Activated naive CD8-positive, alpha-beta T cell (primary cell): ENCODE measurements around the gene TAX1BP1.

Experiments
- H3K27ac Mint-ChIP-seq: one replicate; pipeline ENCODE4 v1.8.0; 2021; ENCODE audit warnings: mixed read lengths
- H3K27me3 Mint-ChIP-seq: one replicate; pipeline ENCODE4 v1.8.0; 2021; ENCODE audit warnings: mixed read lengths
- H3K36me3 Mint-ChIP-seq: one replicate; pipeline ENCODE4 v1.8.0; 2021; ENCODE audit warnings: mixed read lengths
- H3K4me1 Mint-ChIP-seq: one replicate; pipeline ENCODE4 v1.8.0; 2021; ENCODE audit warnings: low read depth, mixed read lengths
- H3K4me3 Mint-ChIP-seq: one replicate; pipeline ENCODE4 v1.8.0; 2021; ENCODE audit warnings: mild to moderate bottlenecking, mixed read lengths
- H3K9me3 Mint-ChIP-seq: one replicate; pipeline ENCODE4 v1.8.0; 2021; ENCODE audit warnings: low read depth, mixed read lengths

TAX1BP1 gene

DNA sequence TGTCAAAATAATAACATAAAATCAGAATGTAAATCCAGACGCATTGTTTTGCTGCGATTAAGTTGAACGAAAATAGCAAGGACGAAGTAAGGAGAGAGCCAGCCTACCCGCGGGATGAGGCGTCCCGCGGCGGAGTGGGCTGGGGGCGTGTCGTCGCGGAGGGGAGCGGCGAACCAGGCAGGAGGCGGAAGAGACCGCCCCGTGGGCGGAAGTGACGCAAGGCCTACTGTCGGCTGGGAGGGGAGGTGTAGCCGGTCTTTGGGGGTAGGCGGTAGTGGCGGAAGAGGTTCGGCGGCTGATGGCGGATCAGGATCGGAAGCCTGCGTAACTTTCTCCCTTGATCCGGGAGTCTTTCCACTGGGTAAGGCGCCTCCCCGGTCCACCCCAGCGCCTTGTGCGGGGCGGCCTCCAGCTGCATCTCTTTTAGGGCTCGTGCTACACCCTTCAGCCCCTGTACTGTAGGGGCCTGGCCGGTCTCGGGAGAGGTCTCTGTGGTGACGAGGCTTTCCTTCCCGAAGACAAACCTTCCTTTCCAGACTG, at the start of gene TAX1BP1:
Gene TAX1BP1, plus strand, starts transcription at position 254 of the 540 bp plus-strand sequence. CDS start 8,363 bp downstream, outside the sequence.
- H3K4me1 Mint-ChIP-seq: peaks cover 44% of the 10 kb centered on the region

GRCh38 chr7:27690649-27691048, 49.3 kb upstream of the TAX1BP1 start:
- Mint-ChIP-seq H3K27ac (no peak overlapping the region), H3K27me3 (peaks cover 5% of the 10 kb centered on the region), H3K4me1 (no peaks in the 10 kb centered on the region), H3K36me3 (peaks cover 5% of the 10 kb centered on the region), H3K4me3 (no peak overlapping the region), H3K9me3 (peaks cover 6% of the 10 kb centered on the region)

More for the DNA sequence above, at the start of gene TAX1BP1:
- Mint-ChIP-seq H3K9me3 (no peaks in the 10 kb centered on the region), H3K4me3 (peak within 1 kb of the TSS; percentile 98), H3K27me3 (no peaks in the 10 kb centered on the region), H3K36me3 (no peaks in the 10 kb centered on the region), H3K27ac (peak within 1 kb of the TSS; percentile 93)

DNA sequence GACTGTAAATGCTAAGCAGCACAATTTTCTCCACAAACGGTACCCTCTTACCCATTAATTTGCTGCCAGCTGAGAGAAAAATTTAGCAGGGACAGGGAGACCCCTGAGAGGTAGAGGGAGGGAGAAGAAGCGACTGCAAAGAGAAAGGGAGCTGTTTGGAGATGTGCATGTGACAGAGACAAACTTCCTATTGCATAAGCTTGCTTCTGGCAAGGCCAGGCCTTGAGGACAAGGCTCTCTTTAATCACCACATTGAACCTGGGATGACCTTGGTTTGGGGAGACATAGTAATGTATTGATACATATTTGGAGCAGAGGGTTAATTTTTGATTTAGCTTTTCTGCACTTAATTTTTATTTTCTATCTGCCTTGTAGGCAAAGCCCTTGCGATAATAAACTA, 46.2 kb upstream of the TAX1BP1 start:
- no peaks in the 10 kb centered on the region for H3K36me3 Mint-ChIP-seq
- no peak overlapping the region for H3K27ac Mint-ChIP-seq
- H3K4me1 Mint-ChIP-seq: no peaks in the 10 kb centered on the region
- H3K27me3 Mint-ChIP-seq: no peaks in the 10 kb centered on the region
- no peaks in the 10 kb centered on the region for H3K9me3 Mint-ChIP-seq
- H3K4me3 Mint-ChIP-seq: no peak overlapping the region

DNA sequence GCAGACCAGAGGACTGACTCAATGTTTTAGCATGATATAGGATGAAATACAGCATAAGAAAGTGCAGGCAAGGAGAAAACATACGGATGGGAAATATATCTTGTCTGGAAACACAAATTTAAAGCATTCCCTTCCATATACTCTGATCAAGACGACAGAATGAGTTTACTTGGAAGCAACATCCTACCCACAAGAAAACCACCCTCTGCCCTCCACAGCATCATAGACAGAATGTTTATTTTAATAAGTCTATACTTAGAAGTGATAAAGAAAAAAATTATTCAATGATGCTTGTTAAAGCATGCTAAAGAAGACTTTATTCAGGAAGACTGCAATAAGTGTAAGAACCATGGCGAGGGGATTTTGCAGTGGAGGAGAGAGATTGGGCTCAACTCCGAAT, 44.9 kb upstream of the TAX1BP1 start:
- H3K4me1 Mint-ChIP-seq: no peaks in the 10 kb centered on the region
- no peak overlapping the region for H3K4me3 Mint-ChIP-seq
- no peaks in the 10 kb centered on the region for H3K27me3 Mint-ChIP-seq
- H3K36me3 Mint-ChIP-seq: no peaks in the 10 kb centered on the region
- no peak overlapping the region for H3K27ac Mint-ChIP-seq
- H3K9me3 Mint-ChIP-seq: no peaks in the 10 kb centered on the region

- Mint-ChIP-seq H3K27ac (no peak overlapping the region), H3K4me1 (no peaks in the 10 kb centered on the region), H3K27me3 (peaks cover 5% of the 10 kb centered on the region), H3K9me3 (no peaks in the 10 kb centered on the region), H3K4me3 (no peak overlapping the region), H3K36me3 (no peaks in the 10 kb centered on the region)
Observed at GRCh38 chr7:27697861-27698430, 42.0 kb upstream of the TAX1BP1 start.

- H3K27ac Mint-ChIP-seq: no peak overlapping the region
- H3K36me3 Mint-ChIP-seq: no peaks in the 10 kb centered on the region
- H3K9me3 Mint-ChIP-seq: no peaks in the 10 kb centered on the region
- H3K4me3 Mint-ChIP-seq: no peak overlapping the region
- no peaks in the 10 kb centered on the region for H3K4me1 Mint-ChIP-seq
- H3K27me3 Mint-ChIP-seq: peaks cover 5% of the 10 kb centered on the region
Observed at GRCh38 chr7:27699751-27700150, 40.2 kb upstream of the TAX1BP1 start.

DNA sequence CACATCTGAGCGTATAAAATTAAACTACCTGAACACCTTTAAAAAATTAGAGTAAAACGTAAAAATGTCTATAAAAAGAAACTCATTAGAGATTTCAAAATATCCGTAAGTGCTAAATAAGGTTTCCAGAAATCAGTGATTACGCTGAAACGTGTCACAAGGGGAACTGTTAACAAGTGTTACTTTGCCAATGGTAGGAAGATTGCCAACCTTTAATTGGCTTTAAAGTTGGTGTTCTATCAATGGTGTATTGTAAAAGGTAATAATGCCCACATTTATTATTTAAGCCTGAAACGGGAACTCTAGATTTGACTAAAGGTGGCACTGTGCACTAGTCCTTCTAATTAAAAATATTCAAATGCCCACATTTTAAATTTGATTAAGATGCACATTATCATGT, 39.5 kb upstream of the TAX1BP1 start:
- no peak overlapping the region for H3K27ac Mint-ChIP-seq

GRCh38 chr7:27703181-27703580, 36.8 kb upstream of the TAX1BP1 start:
- H3K36me3 Mint-ChIP-seq: no peaks in the 10 kb centered on the region
- no peaks in the 10 kb centered on the region for H3K4me1 Mint-ChIP-seq
- H3K9me3 Mint-ChIP-seq: no peaks in the 10 kb centered on the region

More for the DNA sequence above, 39.5 kb upstream of the TAX1BP1 start:
- Mint-ChIP-seq H3K4me3 (no peak overlapping the region), H3K4me1 (no peaks in the 10 kb centered on the region), H3K27me3 (peaks cover 5% of the 10 kb centered on the region), H3K36me3 (no peaks in the 10 kb centered on the region), H3K9me3 (no peaks in the 10 kb centered on the region)

GRCh38 chr7:27704422-27705199, 35.4 kb upstream of the TAX1BP1 start:
- Mint-ChIP-seq H3K27ac (no peak overlapping the region), H3K4me1 (no peaks in the 10 kb centered on the region), H3K36me3 (no peaks in the 10 kb centered on the region), H3K9me3 (no peaks in the 10 kb centered on the region), H3K4me3 (no peak overlapping the region), H3K27me3 (peaks cover 5% of the 10 kb centered on the region)

More at GRCh38 chr7:27703181-27703580, 36.8 kb upstream of the TAX1BP1 start:
- H3K27me3 Mint-ChIP-seq: peaks cover 5% of the 10 kb centered on the region
- H3K27ac Mint-ChIP-seq: no peak overlapping the region
- no peak overlapping the region for H3K4me3 Mint-ChIP-seq

DNA sequence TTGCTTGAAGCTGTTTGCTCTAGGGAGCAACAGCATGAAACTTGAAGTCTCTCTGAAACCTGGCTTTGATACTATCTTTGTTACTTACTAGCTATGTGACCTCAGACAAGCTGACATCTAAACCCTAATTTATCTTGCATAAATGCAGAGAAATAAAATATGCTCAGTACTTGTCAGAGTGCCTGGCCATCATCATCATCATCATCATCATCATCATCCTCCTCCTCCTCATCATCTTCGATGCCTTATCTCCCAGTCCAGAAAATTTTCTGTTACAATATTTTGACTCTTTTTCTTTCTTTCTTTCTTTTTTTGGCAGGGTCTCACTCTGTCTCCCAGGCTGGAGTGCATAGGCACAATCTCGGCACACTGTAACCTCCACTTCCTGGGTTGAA, 34.8 kb upstream of the TAX1BP1 start:
- no peaks in the 10 kb centered on the region for H3K36me3 Mint-ChIP-seq

DNA sequence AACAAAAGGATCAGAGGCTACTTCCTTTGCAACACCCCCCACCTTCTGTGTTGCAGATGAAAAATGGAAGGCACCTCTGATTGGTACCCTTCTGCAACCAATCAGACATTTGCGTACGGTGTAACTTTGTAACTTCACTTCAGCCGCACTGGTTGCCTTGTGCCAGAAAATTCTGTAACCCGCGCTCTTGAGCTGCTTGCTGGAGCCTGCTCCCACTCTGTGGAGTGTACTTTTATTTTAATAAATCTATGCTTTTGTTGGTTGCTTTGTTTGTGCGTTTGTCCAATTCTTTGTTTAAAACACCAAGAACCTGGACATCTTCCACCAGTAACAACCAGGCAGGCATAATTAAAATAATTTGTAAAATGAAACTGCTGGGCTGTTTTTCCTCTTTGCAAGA, 31.5 kb upstream of the TAX1BP1 start:
- H3K27me3 Mint-ChIP-seq: peaks cover 2% of the 10 kb centered on the region
- no peaks in the 10 kb centered on the region for H3K4me1 Mint-ChIP-seq
- H3K36me3 Mint-ChIP-seq: no peaks in the 10 kb centered on the region
- no peak overlapping the region for H3K27ac Mint-ChIP-seq
- no peak overlapping the region for H3K4me3 Mint-ChIP-seq
- H3K9me3 Mint-ChIP-seq: no peaks in the 10 kb centered on the region

More for the DNA sequence above, 34.8 kb upstream of the TAX1BP1 start:
- Mint-ChIP-seq H3K9me3 (no peaks in the 10 kb centered on the region), H3K27ac (no peak overlapping the region), H3K4me3 (no peak overlapping the region), H3K4me1 (no peaks in the 10 kb centered on the region), H3K27me3 (peaks cover 5% of the 10 kb centered on the region)

DNA sequence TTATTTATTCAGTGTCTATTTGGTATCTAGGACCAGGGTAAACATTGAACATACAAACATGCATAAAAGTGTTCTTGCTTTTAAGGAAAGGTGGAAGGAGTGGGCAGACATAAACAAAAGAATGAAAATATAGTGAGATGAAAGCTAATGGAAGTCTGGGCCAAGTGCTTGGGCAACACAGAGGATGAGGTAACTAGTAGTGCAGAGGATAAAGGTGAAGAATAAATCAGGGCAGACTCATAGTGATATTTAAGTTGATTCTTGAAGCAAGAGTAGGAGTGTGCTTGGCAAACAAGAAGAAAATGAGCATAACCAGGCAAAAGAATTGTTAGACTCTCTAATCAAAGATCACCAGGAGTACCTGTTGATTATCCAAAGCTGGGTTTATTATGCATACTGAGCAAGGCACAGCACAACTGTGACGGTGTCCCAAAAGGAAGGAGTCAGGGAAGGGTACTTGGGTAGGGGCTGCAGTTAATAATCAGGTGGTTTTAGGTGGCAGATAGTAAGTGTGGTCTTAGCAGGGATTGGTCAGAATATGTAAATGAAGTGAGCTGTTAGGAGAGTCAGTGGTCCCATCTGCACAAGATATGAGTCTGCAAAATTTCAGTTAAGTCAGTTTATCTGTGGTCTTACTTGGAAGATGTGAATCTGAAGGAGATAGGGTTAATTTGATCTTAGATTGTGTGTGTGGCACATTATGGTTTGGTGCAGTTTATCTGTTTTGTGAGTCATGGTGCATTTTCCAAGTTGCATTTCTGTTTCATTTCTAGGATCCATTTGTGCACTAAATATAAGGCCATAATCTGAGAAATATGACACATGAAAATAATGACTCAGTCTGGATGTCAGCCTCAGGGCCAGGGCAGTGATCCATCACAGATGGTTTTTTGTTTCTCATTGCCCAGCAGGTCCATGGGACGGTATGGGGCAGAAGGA, 30.6 kb upstream of the TAX1BP1 start:
- Mint-ChIP-seq H3K4me1 (no peaks in the 10 kb centered on the region), H3K27ac (no peak overlapping the region), H3K36me3 (no peaks in the 10 kb centered on the region), H3K9me3 (no peaks in the 10 kb centered on the region), H3K4me3 (no peak overlapping the region), H3K27me3 (peaks cover 2% of the 10 kb centered on the region)

DNA sequence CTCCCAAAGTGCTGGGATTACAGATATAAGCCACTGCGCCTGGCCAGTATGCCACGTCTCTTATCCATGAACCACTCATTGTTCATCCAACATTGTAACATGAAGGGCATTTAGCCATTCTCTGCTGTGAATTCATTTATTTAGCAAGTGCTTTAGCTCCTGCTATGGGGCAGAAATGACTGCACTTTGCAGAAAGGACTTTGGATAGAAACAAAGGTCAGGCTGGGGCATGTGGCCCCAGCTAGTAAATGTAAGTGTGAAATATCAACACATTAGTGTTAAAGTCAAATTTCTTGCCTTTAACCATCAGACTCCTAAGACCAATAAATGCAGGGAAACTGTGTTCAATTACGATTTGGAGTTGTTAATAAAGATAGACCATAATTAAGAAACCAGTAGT, 27.7 kb upstream of the TAX1BP1 start:
- no peaks in the 10 kb centered on the region for H3K9me3 Mint-ChIP-seq
- no peak overlapping the region for H3K27ac Mint-ChIP-seq

DNA sequence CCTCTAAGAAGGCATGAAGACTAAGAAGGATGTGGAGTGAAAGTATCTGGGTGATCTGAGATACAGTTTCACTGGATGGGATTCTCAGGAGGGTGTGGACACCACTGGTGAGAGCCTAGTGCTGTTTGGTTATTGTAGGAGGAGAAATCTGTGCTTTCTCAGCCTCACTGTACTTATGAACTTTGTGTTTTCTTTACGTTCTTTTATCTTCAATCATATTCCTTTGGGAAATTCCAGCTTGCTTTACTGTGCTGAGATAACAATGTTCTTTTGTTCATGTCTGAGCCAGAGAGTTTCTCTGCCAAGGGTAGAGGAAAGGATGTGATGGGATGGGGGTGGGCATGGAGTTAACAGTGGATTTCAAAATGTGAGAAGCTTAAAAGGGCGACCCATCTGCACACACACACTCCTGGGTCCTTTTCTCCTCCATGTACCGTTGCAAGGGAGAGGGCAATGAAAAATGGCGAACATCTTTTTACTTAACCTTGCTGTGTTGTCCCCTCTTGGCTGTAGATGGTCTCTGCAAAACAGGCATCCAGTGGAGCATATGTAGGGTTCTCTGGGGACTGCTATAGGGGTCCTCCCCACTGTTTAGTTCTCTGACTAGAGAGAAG, 25.0 kb upstream of the TAX1BP1 start:
- Mint-ChIP-seq H3K4me1 (no peaks in the 10 kb centered on the region), H3K27me3 (peaks cover 2% of the 10 kb centered on the region), H3K27ac (no peak overlapping the region), H3K9me3 (no peaks in the 10 kb centered on the region), H3K4me3 (no peak overlapping the region), H3K36me3 (no peaks in the 10 kb centered on the region)

More for the DNA sequence above, 27.7 kb upstream of the TAX1BP1 start:
- Mint-ChIP-seq H3K4me1 (no peaks in the 10 kb centered on the region), H3K4me3 (no peak overlapping the region), H3K27me3 (peaks cover 2% of the 10 kb centered on the region), H3K36me3 (no peaks in the 10 kb centered on the region)
